ENCODE results near the gene PPIL6.

Gene PPIL6

GRCh38 chr6:109460161-109460829 lies 19.9 kb upstream of the PPIL6 start:
- no peak for DNase-seq (ENCODE audit: extremely low spot score)
- TF ChIP-seq CTCF (IDR thresholded peaks at IDR 0.05; ENCODE audit: control extremely low read depth, extremely low read depth, low read depth, missing control alignments) = no peak
- ChIA-PET POLR2A (interaction anchor here (0.7 to 1.2 kb wide), 2 partner anchors 9 to 1532 kb away, joined by 3 to 6 read pairs; no protein-coding TSS in a partner anchor), CTCF (interaction anchor here (0.8 to 6.2 kb wide), 7 partner anchors 11 to 578 kb away, joined by 3 to 45 read pairs (median 4); partner anchors contain the start of genes PPIL6 and SMPD2)

DNA sequence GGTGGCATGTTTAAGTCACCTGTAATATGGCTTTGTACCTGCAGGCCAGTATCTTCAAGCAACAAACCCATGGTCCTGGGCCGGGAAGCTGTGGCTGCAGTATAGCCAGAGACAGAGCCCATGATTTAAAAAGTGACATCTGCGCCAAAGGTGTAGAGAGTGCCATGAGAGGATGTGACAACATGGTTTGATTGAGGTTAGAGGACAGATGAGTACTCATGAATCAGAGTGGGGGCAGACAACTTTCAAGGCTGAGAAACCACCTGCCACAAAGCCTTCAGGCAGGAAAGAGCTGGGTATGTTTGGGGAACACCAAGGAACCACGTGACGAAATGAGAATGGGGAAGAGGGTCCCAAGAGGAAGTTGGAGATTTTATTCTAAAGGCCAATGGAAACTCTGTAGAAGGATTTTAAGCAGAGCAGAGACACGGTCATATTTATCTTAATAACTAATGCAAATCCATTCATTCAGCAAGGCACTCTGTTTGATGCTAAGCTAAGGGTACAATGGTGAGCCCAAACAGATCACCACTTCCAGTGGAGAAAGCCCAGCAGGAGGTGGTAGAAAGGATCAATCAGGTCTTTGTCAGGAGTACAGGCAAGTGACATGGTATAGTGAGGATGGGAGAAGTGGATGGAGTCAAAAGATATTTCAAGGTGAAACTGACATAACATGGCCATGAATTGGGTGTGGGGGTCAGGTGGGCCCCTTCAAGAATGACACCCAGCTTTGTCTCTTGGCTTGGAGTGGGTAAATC lies 18.5 kb upstream of the PPIL6 start:
- CTCF ChIA-PET = interaction anchor here (0.8 to 6.2 kb wide), 6 partner anchors 9 to 79 kb away, joined by 3 to 45 read pairs (median 4); partner anchors contain the start of genes PPIL6 and SMPD2
- DNase-seq (ENCODE audit: extremely low spot score) = peak; percentile 50
- POLR2A ChIA-PET = no interaction called here
- no peak for TF ChIP-seq CTCF (IDR thresholded peaks at IDR 0.05; ENCODE audit: control extremely low read depth, extremely low read depth, low read depth, missing control alignments)

- ChIA-PET POLR2A (no interaction called here), CTCF (interaction anchor here (2.3 to 6.2 kb wide), 3 partner anchors 14 to 270 kb away, joined by 5 to 45 read pairs (median 9); partner anchors contain the start of genes PPIL6 and SMPD2)
- TF ChIP-seq CTCF (IDR thresholded peaks at IDR 0.05; ENCODE audit: control extremely low read depth, extremely low read depth, low read depth, missing control alignments) = no peak
- no peak for DNase-seq (ENCODE audit: extremely low spot score)
Observed at GRCh38 chr6:109457562-109457996, 17.2 kb upstream of the PPIL6 start.

- TF ChIP-seq CTCF (IDR thresholded peaks at IDR 0.05; ENCODE audit: control extremely low read depth, extremely low read depth, low read depth, missing control alignments) = no peak
- CTCF ChIA-PET = interaction anchor here (2.3 to 6.2 kb wide), 3 partner anchors 14 to 269 kb away, joined by 5 to 45 read pairs (median 9); partner anchors contain the start of genes PPIL6 and SMPD2
- POLR2A ChIA-PET = no interaction called here
- peak; percentile 18 for DNase-seq (ENCODE audit: extremely low spot score)
Observed at GRCh38 chr6:109456710-109457561, 16.5 kb upstream of the PPIL6 start.

DNA sequence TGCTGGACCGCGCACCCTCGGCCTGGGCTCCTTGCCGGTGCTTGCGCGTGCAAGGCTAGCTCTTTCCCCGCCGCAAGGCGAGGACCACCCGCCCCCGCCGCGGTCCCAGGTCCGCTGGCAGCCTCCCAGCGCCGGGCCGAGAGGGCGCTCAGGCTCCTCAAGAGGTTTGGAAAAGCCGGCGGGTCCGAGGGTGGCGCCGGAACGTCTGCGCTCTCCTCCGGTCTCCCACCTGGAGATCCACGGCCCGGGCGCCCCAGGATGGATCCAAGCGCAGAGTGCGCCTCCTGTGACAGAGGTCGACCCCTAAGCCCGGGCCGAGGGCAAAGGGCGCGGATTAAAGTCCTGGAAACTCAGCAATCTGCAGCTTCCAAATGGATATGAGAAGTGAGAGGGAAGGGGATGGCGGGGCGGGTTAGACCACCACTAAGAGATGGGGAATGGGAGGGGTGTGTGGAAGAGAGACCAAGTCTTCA lies 15.7 kb upstream of the PPIL6 start:
- POLR2A ChIA-PET = interaction anchor here (0.6 kb wide), 1 partner anchor 15 kb away, joined by 3 read pairs; no protein-coding TSS in a partner anchor

More for the DNA sequence above, 15.7 kb upstream of the PPIL6 start:
- no peak for TF ChIP-seq CTCF (IDR thresholded peaks at IDR 0.05; ENCODE audit: control extremely low read depth, extremely low read depth, low read depth, missing control alignments)
- CTCF ChIA-PET = interaction anchor here (0.7 to 6.2 kb wide), 9 partner anchors 9 to 268 kb away, joined by 3 to 45 read pairs (median 5); partner anchors contain the start of genes CD164, PPIL6 and SMPD2
- DNase-seq (ENCODE audit: extremely low spot score) = no peak

All from GM10248 (cell line).